22Rv1 (cell line): ENCODE data around the gene ILF3.

Experiments
- ZFX ChIP-seq: fragments of 450-650 bp; IDR thresholded peaks from 2 replicates; pipeline ENCODE4 v1.6.1; 2017; ENCODE audit warnings: antibody characterized with exemption, borderline replicate concordance
- TF ChIP-seq, protein P1 (sequence below): fragments of 450-650 bp; IDR thresholded peaks from 2 replicates; pipeline ENCODE4 v1.5.1; 2017; ENCODE audit warnings: mild to moderate bottlenecking

DNA sequence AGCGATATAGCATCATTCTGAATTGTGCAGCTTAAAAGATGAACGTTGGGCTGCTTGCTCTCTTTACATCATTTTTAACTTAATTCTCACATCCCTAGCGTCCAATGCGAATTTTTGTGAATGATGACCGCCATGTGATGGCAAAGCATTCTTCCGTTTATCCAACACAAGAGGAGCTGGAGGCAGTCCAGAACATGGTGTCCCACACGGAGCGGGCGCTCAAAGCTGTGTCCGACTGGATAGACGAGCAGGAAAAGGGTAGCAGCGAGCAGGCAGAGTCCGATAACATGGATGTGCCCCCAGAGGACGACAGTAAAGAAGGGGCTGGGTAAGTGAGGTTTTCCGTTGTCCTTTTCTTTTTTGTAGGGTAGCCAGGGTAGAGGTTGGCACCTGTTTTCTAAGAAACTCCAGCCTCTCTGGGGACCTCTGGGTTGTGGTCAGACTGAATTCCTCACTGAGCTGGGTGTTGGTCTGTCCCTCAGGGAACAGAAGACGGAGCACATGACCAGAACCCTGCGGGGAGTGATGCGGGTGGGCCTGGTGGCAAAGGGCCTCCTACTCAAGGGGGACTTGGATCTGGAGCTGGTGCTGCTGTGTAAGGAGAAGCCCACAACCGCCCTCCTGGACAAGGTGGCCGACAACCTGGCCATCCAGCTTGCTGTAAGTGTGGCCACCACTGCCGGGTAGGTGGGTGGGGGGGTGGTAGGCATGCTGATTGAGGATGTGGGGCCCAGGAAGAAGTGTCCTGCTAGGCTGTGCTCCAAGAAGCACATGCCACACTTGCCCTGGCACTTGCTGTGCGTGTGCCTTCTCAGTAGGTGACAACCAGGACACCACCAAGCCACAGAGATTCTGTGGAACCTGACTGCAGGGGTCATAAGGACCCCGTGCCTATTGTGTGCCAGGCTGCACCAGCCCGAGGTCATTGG lies 17.0 kb downstream of the ILF3 start:
- TF ChIP-seq, protein P1, sequence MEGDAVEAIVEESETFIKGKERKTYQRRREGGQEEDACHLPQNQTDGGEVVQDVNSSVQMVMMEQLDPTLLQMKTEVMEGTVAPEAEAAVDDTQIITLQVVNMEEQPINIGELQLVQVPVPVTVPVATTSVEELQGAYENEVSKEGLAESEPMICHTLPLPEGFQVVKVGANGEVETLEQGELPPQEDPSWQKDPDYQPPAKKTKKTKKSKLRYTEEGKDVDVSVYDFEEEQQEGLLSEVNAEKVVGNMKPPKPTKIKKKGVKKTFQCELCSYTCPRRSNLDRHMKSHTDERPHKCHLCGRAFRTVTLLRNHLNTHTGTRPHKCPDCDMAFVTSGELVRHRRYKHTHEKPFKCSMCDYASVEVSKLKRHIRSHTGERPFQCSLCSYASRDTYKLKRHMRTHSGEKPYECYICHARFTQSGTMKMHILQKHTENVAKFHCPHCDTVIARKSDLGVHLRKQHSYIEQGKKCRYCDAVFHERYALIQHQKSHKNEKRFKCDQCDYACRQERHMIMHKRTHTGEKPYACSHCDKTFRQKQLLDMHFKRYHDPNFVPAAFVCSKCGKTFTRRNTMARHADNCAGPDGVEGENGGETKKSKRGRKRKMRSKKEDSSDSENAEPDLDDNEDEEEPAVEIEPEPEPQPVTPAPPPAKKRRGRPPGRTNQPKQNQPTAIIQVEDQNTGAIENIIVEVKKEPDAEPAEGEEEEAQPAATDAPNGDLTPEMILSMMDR: no peak
- TF ChIP-seq ZFX: no peak
